Measurements from ENCODE around the gene EML6. TPM values are rescaled to one million over a fixed set of nuclear protein-coding genes. Genes with fewer than 3 reads are reported as not detected.
A peak's percentile ranks its signal among the peaks of the same experiment; 100 is the strongest.
"Not testable (repeated sequence)": the region's sequence is repeated elsewhere in the genome, so short reads cannot be mapped to it uniquely, and the experiment has no call there.

Gene EML6
- total and polyA plus RNA-seq, 4 donors, result 0.94 to 5.1 (median 2.0) TPM

GRCh38 chr2:54839461-54840255, 116.2 kb downstream of the EML6 start:
- Histone ChIP-seq H3K27me3 (ENCODE audit: control insufficient read depth in 3 of 3, insufficient read depth in 3 of 3, low read length in 2 of 3) (no peaks in the 10 kb centered on the region), H3K9ac (ENCODE audit: insufficient read depth in 1 of 2, low read length in 2 of 2) (no peak overlapping the region), H3K4me3 (no peak overlapping the region), H3K4me1 (ENCODE audit: control insufficient read depth in 5 of 5, insufficient read depth in 5 of 5, low read length in 5 of 5) (no peaks in the 10 kb centered on the region), H3K9me3 (ENCODE audit: control insufficient read depth in 4 of 4, insufficient read depth in 3 of 4, low read length in 3 of 4) (no peaks in the 10 kb centered on the region), H3K36me3 (ENCODE audit: control insufficient read depth in 4 of 4, insufficient read depth in 4 of 4, low read length in 4 of 4) (no peaks in the 10 kb centered on the region), H3K27ac (ENCODE audit: low read depth in 1 of 2, low read length in 1 of 2) (no peak overlapping the region)
- 71 to 86% methylated on average over 6 of the region's 6 CpGs for WGBS, 2 donors
- no peak for TF ChIP-seq CTCF (IDR thresholded peaks at IDR 0.05; ENCODE audit: control extremely low read depth, extremely low read depth)
- DNase-seq (peak in 2 of 3 donors; percentile 28 to 32), ATAC-seq (ENCODE audit: insufficient read depth, low FRiP score) (no peak)

- Histone ChIP-seq H3K36me3 (ENCODE audit: control insufficient read depth in 4 of 4, insufficient read depth in 4 of 4, low read length in 4 of 4) (no peaks in the 10 kb centered on the region), H3K27me3 (ENCODE audit: control insufficient read depth in 3 of 3, insufficient read depth in 3 of 3, low read length in 2 of 3) (no peaks in the 10 kb centered on the region), H3K9me3 (ENCODE audit: control insufficient read depth in 4 of 4, insufficient read depth in 3 of 4, low read length in 3 of 4) (no peaks in the 10 kb centered on the region), H3K4me3 (no peak overlapping the region), H3K9ac (ENCODE audit: insufficient read depth in 1 of 2, low read length in 2 of 2) (no peak overlapping the region), H3K4me1 (ENCODE audit: control insufficient read depth in 5 of 5, insufficient read depth in 5 of 5, low read length in 5 of 5) (peaks cover 0 to 1% (median 0%) of the 10 kb centered on the region in 5 donors), H3K27ac (ENCODE audit: low read depth in 1 of 2, low read length in 1 of 2) (no peak overlapping the region)
- WGBS, 2 donors, result 79 to 84% methylated on average over 7 of the region's 7 CpGs
- ATAC-seq (ENCODE audit: insufficient read depth, low FRiP score) (no peak), DNase-seq (no peak)
- TF ChIP-seq CTCF (IDR thresholded peaks at IDR 0.05; ENCODE audit: control extremely low read depth, extremely low read depth), result no peak
Observed at GRCh38 chr2:54840559-54841468, 117.4 kb downstream of the EML6 start.

GRCh38 chr2:54841500-54841899, 118.0 kb downstream of the EML6 start:
- not testable (repeated sequence) for H3K27me3 ChIP-seq (ENCODE audit: control insufficient read depth in 3 of 3, insufficient read depth in 3 of 3, low read length in 2 of 3); H3K9ac ChIP-seq (ENCODE audit: insufficient read depth in 1 of 2, low read length in 2 of 2); DNase-seq; H3K9me3 ChIP-seq (ENCODE audit: control insufficient read depth in 4 of 4, insufficient read depth in 3 of 4, low read length in 3 of 4); H3K4me1 ChIP-seq (ENCODE audit: control insufficient read depth in 5 of 5, insufficient read depth in 5 of 5, low read length in 5 of 5); H3K27ac ChIP-seq (ENCODE audit: low read depth in 1 of 2, low read length in 1 of 2); H3K36me3 ChIP-seq (ENCODE audit: control insufficient read depth in 4 of 4, insufficient read depth in 4 of 4, low read length in 4 of 4); H3K4me3 ChIP-seq; ATAC-seq (ENCODE audit: insufficient read depth, low FRiP score)
- WGBS, 2 donors, result 94 to 97% methylated on average over 10 of the region's 10 CpGs

- no peaks in the 10 kb centered on the region for H3K9me3 ChIP-seq (ENCODE audit: control insufficient read depth in 4 of 4, insufficient read depth in 3 of 4, low read length in 3 of 4)
Observed at GRCh38 chr2:54845094-54845493, 121.6 kb downstream of the EML6 start.

More at GRCh38 chr2:54845094-54845493, 121.6 kb downstream of the EML6 start:
- H3K27ac ChIP-seq (ENCODE audit: low read depth in 1 of 2, low read length in 1 of 2), result no peak overlapping the region
- DNase-seq (no peak), ATAC-seq (ENCODE audit: insufficient read depth, low FRiP score) (no peak)
- no peak for TF ChIP-seq CTCF (IDR thresholded peaks at IDR 0.05; ENCODE audit: control extremely low read depth, extremely low read depth)
- no peak overlapping the region for H3K4me3 ChIP-seq
- H3K9ac ChIP-seq (ENCODE audit: insufficient read depth in 1 of 2, low read length in 2 of 2), result no peak overlapping the region
- no peaks in the 10 kb centered on the region for H3K36me3 ChIP-seq (ENCODE audit: control insufficient read depth in 4 of 4, insufficient read depth in 4 of 4, low read length in 4 of 4)
- H3K27me3 ChIP-seq (ENCODE audit: control insufficient read depth in 3 of 3, insufficient read depth in 3 of 3, low read length in 2 of 3), result no peaks in the 10 kb centered on the region
- H3K4me1 ChIP-seq (ENCODE audit: control insufficient read depth in 5 of 5, insufficient read depth in 5 of 5, low read length in 5 of 5), result peaks cover 0 to 1% (median 0%) of the 10 kb centered on the region in 5 donors
- 62 to 64% methylated on average over 5 of the region's 5 CpGs for WGBS, 2 donors
